KG1 (cell line): Measurements from ENCODE around the gene DNAJA4.

Experiments used
- DNase-seq: peaks from one replicate; lab custom pipeline; 2025; lab: John Stamatoyannopoulos, UW

DNAJA4 gene

GRCh38 chr15:78264304-78265136 is at the start of gene DNAJA4:
DNAJA4 (plus strand) TSS chr15:78264562; CDS start chr15:78264764, 202 bp downstream.
- DNase-seq = no peak

GRCh38 chr15:78216276-78217104 is 47.9 kb upstream of the DNAJA4 start:
- no peak for DNase-seq

GRCh38 chr15:78220713-78221112 is 43.6 kb upstream of the DNAJA4 start:
- no peak for DNase-seq

GRCh38 chr15:78222745-78223395 is 41.5 kb upstream of the DNAJA4 start:
- DNase-seq = no peak

GRCh38 chr15:78223396-78224022 is 40.9 kb upstream of the DNAJA4 start:
- no peak for DNase-seq

- DNase-seq = no peak
Measured at GRCh38 chr15:78224023-78224411, 40.3 kb upstream of the DNAJA4 start.

GRCh38 chr15:78225783-78226541 is 38.4 kb upstream of the DNAJA4 start:
- DNase-seq = no peak

GRCh38 chr15:78228356-78228996 is 35.9 kb upstream of the DNAJA4 start:
- DNase-seq = no peak

- no peak for DNase-seq
Measured at GRCh38 chr15:78229431-78230406, 34.6 kb upstream of the DNAJA4 start.

- no peak for DNase-seq
Measured at GRCh38 chr15:78232951-78233350, 31.4 kb upstream of the DNAJA4 start.

GRCh38 chr15:78233496-78233895 is 30.9 kb upstream of the DNAJA4 start:
- no peak for DNase-seq

GRCh38 chr15:78234515-78235040 is 29.8 kb upstream of the DNAJA4 start, which contains the start of gene ACSBG1:
ACSBG1 (minus strand) TSS chr15:78234565; CDS start chr15:78234501, 64 bp downstream.
- DNase-seq = no peak

GRCh38 chr15:78236491-78236890 is 27.9 kb upstream of the DNAJA4 start:
- DNase-seq = no peak

GRCh38 chr15:78237146-78237545 is 27.2 kb upstream of the DNAJA4 start:
- no peak for DNase-seq

GRCh38 chr15:78239811-78240210 is 24.6 kb upstream of the DNAJA4 start:
- DNase-seq = no peak

GRCh38 chr15:78241017-78241416 is 23.3 kb upstream of the DNAJA4 start:
- DNase-seq = no peak

- no peak for DNase-seq
Measured at GRCh38 chr15:78242128-78242527, 22.2 kb upstream of the DNAJA4 start.

- no peak for DNase-seq
Measured at GRCh38 chr15:78243058-78243457, 21.3 kb upstream of the DNAJA4 start.

- DNase-seq = no peak
Measured at GRCh38 chr15:78243491-78243941, 20.8 kb upstream of the DNAJA4 start.
